Measurements from ENCODE around the gene MOBP.
A peak's percentile ranks its signal among the peaks of the same experiment; 100 is the strongest.

Gene MOBP

GRCh38 chr3:39494781-39495180 lies 27.3 kb downstream of the MOBP start:
- no peak for TF ChIP-seq CTCF (conservative IDR thresholded peaks at IDR 0.05; ENCODE audit: low read depth, low read length)
- no peak for DNase-seq (ENCODE audit: low read depth)
- H3K4me3 ChIP-seq (ENCODE audit: low read length): no peak overlapping the region

- no peak for DNase-seq (ENCODE audit: low read depth)
- H3K4me3 ChIP-seq (ENCODE audit: low read length): no peak overlapping the region
- TF ChIP-seq CTCF (conservative IDR thresholded peaks at IDR 0.05; ENCODE audit: low read depth, low read length): no peak
Measured at GRCh38 chr3:39497753-39498152, 30.3 kb downstream of the MOBP start.

GRCh38 chr3:39499651-39500273 lies 32.3 kb downstream of the MOBP start:
- no peak for TF ChIP-seq CTCF (conservative IDR thresholded peaks at IDR 0.05; ENCODE audit: low read depth, low read length)
- no peak overlapping the region for H3K4me3 ChIP-seq (ENCODE audit: low read length)
- no peak for DNase-seq (ENCODE audit: low read depth)

- no peak overlapping the region for H3K4me3 ChIP-seq (ENCODE audit: low read length)
- DNase-seq (ENCODE audit: low read depth): no peak
- no peak for TF ChIP-seq CTCF (conservative IDR thresholded peaks at IDR 0.05; ENCODE audit: low read depth, low read length)
Measured at GRCh38 chr3:39501059-39501458, 33.6 kb downstream of the MOBP start.

- no peak for DNase-seq (ENCODE audit: low read depth)
- H3K4me3 ChIP-seq (ENCODE audit: low read length): peak overlapping the region; percentile 11
- TF ChIP-seq CTCF (conservative IDR thresholded peaks at IDR 0.05; ENCODE audit: low read depth, low read length): no peak
Measured at GRCh38 chr3:39501968-39502837, 34.7 kb downstream of the MOBP start.

GRCh38 chr3:39502838-39503145 lies 35.3 kb downstream of the MOBP start:
- TF ChIP-seq CTCF (conservative IDR thresholded peaks at IDR 0.05; ENCODE audit: low read depth, low read length): no peak
- H3K4me3 ChIP-seq (ENCODE audit: low read length): no peak overlapping the region
- no peak for DNase-seq (ENCODE audit: low read depth)

Data from retinal pigment epithelial cell (primary cell).